HG02678 (cell line): ENCODE data around the gene IRGQ.
A peak's percentile ranks its signal among the peaks of the same experiment; 100 is the strongest.
"Not testable (repeated sequence)": the region's sequence is repeated elsewhere in the genome, so short reads cannot be mapped to it uniquely, and the experiment has no call there.

Experiments used
- ATAC-seq: cut with Tn5 transposase; IDR thresholded peaks from one replicate; pipeline ENCODE4 v1.9.1; 2021; ENCODE audit warnings: mild to moderate bottlenecking, moderate library complexity; ENCODE audit not compliant: unreplicated experiment

IRGQ gene

GRCh38 chr19:43595999-43596841 lies at the start of gene IRGQ, which contains the start of gene ZNF576:
IRGQ (minus strand) TSS chr19:43596134; CDS start chr19:43595338, 796 bp downstream.
ZNF576 (plus strand) TSS chr19:43596595; CDS start chr19:43597109, 514 bp downstream.
- ATAC-seq, result peak; percentile 85

GRCh38 chr19:43644181-43644580 lies 48.2 kb upstream of the IRGQ start:
- no peak for ATAC-seq

- ATAC-seq, result no peak
These were observed 47.4 kb upstream of the IRGQ start for GRCh38 chr19:43643326-43643725.

GRCh38 chr19:43642531-43642930 lies 46.6 kb upstream of the IRGQ start:
- ATAC-seq, result no peak

- no peak for ATAC-seq
These were observed 45.4 kb upstream of the IRGQ start for GRCh38 chr19:43641333-43641732.

GRCh38 chr19:43640424-43640757 lies 44.5 kb upstream of the IRGQ start:
- ATAC-seq, result no peak

- no peak for ATAC-seq
These were observed 43.8 kb upstream of the IRGQ start, which contains the start of gene CADM4 for GRCh38 chr19:43639519-43640423. CADM4 (minus strand) TSS chr19:43639850; CDS start chr19:43639790, 60 bp downstream.

- ATAC-seq, result no peak
These were observed 43.1 kb upstream of the IRGQ start for GRCh38 chr19:43638995-43639518.

GRCh38 chr19:43638214-43638994 lies 42.5 kb upstream of the IRGQ start:
- ATAC-seq, result no peak

GRCh38 chr19:43636121-43636683 lies 40.3 kb upstream of the IRGQ start:
- no peak for ATAC-seq

GRCh38 chr19:43635561-43635940 lies 39.6 kb upstream of the IRGQ start:
- not testable (repeated sequence) for ATAC-seq

GRCh38 chr19:43634872-43635560 lies 39.1 kb upstream of the IRGQ start:
- ATAC-seq, result no peak

- ATAC-seq, result no peak
These were observed 38.6 kb upstream of the IRGQ start for GRCh38 chr19:43634506-43634871.

- no peak for ATAC-seq
These were observed 38.1 kb upstream of the IRGQ start for GRCh38 chr19:43634068-43634467.

- ATAC-seq, result no peak
These were observed 37.6 kb upstream of the IRGQ start for GRCh38 chr19:43633520-43633919.

GRCh38 chr19:43631491-43631890 lies 35.6 kb upstream of the IRGQ start:
- no peak for ATAC-seq

- ATAC-seq, result no peak
These were observed 32.9 kb upstream of the IRGQ start for GRCh38 chr19:43628646-43629326.

GRCh38 chr19:43626838-43627237 lies 30.9 kb upstream of the IRGQ start:
- ATAC-seq, result no peak

- ATAC-seq, result no peak
These were observed 30.1 kb upstream of the IRGQ start for GRCh38 chr19:43625918-43626579.
